ENCODE data around the gene GDI1.

DNA sequence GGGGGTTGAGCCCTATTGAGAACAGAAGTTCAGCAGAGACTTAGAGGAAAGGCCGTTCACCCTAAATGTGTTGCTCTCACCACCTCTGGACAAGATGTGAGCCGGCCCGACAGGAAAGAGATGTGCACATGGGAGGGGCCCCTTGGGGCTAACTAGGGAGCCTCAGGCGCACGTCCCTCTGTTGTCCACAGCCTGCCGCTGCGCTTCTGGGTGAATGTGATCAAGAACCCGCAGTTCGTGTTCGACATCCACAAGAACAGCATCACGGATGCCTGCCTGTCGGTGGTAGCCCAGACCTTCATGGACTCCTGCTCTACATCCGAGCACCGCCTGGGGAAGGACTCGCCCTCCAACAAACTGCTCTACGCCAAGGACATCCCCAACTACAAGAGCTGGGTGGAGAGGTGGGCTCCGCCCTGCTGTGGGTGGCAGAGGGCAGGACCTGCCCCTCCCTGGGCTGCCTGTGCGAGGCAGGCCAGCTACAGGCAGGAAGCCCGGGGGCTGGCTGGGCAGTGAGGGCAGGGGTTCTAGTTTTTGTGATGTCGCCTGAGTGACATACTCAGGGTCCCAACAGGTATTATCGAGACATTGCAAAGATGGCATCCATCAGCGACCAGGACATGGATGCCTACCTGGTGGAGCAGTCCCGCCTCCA, 34.1 kb downstream of the GDI1 start:
- TF ChIP-seq, protein P1, sequence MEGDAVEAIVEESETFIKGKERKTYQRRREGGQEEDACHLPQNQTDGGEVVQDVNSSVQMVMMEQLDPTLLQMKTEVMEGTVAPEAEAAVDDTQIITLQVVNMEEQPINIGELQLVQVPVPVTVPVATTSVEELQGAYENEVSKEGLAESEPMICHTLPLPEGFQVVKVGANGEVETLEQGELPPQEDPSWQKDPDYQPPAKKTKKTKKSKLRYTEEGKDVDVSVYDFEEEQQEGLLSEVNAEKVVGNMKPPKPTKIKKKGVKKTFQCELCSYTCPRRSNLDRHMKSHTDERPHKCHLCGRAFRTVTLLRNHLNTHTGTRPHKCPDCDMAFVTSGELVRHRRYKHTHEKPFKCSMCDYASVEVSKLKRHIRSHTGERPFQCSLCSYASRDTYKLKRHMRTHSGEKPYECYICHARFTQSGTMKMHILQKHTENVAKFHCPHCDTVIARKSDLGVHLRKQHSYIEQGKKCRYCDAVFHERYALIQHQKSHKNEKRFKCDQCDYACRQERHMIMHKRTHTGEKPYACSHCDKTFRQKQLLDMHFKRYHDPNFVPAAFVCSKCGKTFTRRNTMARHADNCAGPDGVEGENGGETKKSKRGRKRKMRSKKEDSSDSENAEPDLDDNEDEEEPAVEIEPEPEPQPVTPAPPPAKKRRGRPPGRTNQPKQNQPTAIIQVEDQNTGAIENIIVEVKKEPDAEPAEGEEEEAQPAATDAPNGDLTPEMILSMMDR (conservative IDR thresholded peaks at IDR 0.05; ENCODE audit: low read depth, low read length) = no peak
- no peak for TF ChIP-seq POLR2A (IDR thresholded peaks at IDR 0.05; ENCODE audit: low read depth, low read length)
- TF ChIP-seq, protein P2, sequence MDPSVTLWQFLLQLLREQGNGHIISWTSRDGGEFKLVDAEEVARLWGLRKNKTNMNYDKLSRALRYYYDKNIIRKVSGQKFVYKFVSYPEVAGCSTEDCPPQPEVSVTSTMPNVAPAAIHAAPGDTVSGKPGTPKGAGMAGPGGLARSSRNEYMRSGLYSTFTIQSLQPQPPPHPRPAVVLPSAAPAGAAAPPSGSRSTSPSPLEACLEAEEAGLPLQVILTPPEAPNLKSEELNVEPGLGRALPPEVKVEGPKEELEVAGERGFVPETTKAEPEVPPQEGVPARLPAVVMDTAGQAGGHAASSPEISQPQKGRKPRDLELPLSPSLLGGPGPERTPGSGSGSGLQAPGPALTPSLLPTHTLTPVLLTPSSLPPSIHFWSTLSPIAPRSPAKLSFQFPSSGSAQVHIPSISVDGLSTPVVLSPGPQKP (IDR thresholded peaks at IDR 0.05; ENCODE audit: borderline replicate concordance, low read depth, low read length) = no peak
